DND-41 (cell line): Measurements from ENCODE around the gene USE1.

Experiments used
- EZH2 ChIP-seq: IDR thresholded peaks from 3 replicates; pipeline ENCODE4 v1.6.1; 2012; ENCODE audit warnings: borderline replicate concordance, low read depth, mild to moderate bottlenecking, moderate library complexity, low read length, inconsistent platforms; ENCODE audit not compliant: severe bottlenecking
- TF ChIP-seq, protein P1 (sequence below): IDR thresholded peaks from 2 replicates; pipeline ENCODE4 v1.5.1; 2012; ENCODE audit warnings: borderline replicate concordance, low read length, moderate library complexity, mild to moderate bottlenecking; ENCODE audit not compliant: poor library complexity, severe bottlenecking; ENCODE audit errors: extremely low read depth

DNA sequence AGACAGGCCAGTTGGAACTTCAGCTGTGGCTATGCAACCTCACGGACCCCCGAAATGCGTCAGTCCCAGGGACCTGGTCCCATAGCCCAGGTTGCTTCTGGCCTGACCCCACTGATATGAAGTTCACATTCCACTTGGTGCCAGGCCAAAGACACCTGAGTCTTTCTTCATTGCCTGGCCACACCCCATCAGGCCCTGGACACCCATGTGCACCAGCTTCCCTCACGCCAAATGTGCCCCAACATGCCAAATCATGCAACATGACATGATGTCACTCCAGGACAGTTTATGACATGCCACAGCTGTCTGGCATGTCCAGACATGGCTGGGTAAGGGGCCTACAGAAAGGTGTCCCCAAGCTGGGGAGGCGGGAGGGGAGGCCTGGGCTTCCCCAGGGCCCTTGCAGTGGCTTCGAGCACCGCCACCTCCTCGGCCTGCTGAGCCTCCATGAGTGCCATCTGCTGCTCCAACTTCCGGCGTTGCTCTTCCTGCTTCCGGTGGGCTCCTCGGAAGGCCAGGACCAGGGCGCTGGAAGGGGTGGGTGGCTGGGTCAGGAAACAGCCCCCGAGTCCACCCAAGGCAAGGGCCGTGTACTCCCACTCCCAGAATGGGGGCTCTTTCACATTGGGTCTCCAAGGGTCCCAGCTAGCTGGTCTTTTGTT is 34.9 kb downstream of the USE1 start:
- TF ChIP-seq, protein P1, sequence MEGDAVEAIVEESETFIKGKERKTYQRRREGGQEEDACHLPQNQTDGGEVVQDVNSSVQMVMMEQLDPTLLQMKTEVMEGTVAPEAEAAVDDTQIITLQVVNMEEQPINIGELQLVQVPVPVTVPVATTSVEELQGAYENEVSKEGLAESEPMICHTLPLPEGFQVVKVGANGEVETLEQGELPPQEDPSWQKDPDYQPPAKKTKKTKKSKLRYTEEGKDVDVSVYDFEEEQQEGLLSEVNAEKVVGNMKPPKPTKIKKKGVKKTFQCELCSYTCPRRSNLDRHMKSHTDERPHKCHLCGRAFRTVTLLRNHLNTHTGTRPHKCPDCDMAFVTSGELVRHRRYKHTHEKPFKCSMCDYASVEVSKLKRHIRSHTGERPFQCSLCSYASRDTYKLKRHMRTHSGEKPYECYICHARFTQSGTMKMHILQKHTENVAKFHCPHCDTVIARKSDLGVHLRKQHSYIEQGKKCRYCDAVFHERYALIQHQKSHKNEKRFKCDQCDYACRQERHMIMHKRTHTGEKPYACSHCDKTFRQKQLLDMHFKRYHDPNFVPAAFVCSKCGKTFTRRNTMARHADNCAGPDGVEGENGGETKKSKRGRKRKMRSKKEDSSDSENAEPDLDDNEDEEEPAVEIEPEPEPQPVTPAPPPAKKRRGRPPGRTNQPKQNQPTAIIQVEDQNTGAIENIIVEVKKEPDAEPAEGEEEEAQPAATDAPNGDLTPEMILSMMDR = no peak
- no peak for TF ChIP-seq EZH2
